ENCODE measurements around the gene SEZ6. TPM values are rescaled to one million over a fixed set of nuclear protein-coding genes. Genes with fewer than 3 reads are reported as not detected.

SEZ6 gene
- total and polyA plus RNA-seq, 10 of the 15 experiments (the other 5 are each of a cell fraction or from before 2014, with no cell fraction given) = 0.05 to 0.87 (median 0.17) TPM; not detected in 4

- no peaks in the 10 kb centered on the region for H3K36me3 ChIP-seq (ENCODE audit: control insufficient read depth in 2 of 2, insufficient read depth in 2 of 2, low read length in 1 of 2)
- in situ Hi-C loops (cut with MboI) = loop anchor here (10.0 kb wide), 1 partner anchor 625 kb away; the partner anchor contains the start of genes IFT20 and TNFAIP1
- no peak for DNase-seq (ENCODE audit: low read depth, low spot score)
- ChIA-PET CTCF (interaction anchor here (0.8 to 2.2 kb wide), 2 partner anchors 158 to 1777 kb away, joined by 3 to 11 read pairs; no protein-coding TSS in a partner anchor), RAD21 (ENCODE audit: unreplicated experiment) (no interaction called here), POLR2A (no interaction called here), SMC1A (ENCODE audit: uncharacterized antibody, unreplicated experiment) (interaction anchor here (1.0 kb wide), 1 partner anchor 196 kb away, joined by 3 read pairs; no protein-coding TSS in a partner anchor)
- no peak for ATAC-seq
- no peaks in the 10 kb centered on the region for H3K9me3 ChIP-seq (replicated peaks; ENCODE audit: control insufficient read depth, insufficient read depth, low read length)
- no peak overlapping the region for H3K27ac ChIP-seq (ENCODE audit: control insufficient read depth, insufficient read depth)
- H3K79me2 ChIP-seq (ENCODE audit: control insufficient read depth, insufficient read depth, low read length) = no peaks in the 10 kb centered on the region
- intact Hi-C loops (cut with micrococcal nuclease; ENCODE audit: unreplicated experiment) = no loop called here
- H3K4me3 ChIP-seq = no peak overlapping the region
- no peaks in the 10 kb centered on the region for H4K20me1 ChIP-seq (ENCODE audit: control insufficient read depth, insufficient read depth)
- 0 out of 2 replicates have a peak, but pooled peaks have one; percentile 20 for TF ChIP-seq POLR2A (IDR thresholded peaks at IDR 0.05; ENCODE audit: low read depth, low read length)
- no peak for TF ChIP-seq ETV6 (conservative IDR thresholded peaks at IDR 0.05 in 1 of 2, IDR thresholded peaks at IDR 0.05 in 1 of 2; ENCODE audit: borderline replicate concordance in 1 of 2, low read depth in 1 of 2)
- H3K4me1 ChIP-seq (ENCODE audit: control insufficient read depth, insufficient read depth, low read length) = no peaks in the 10 kb centered on the region
- no peak overlapping the region for H3K4me2 ChIP-seq (ENCODE audit: control insufficient read depth, insufficient read depth)
- H3K9ac ChIP-seq (ENCODE audit: control insufficient read depth, insufficient read depth, low read length) = no peak overlapping the region
- no peak for FAIRE-seq
- H3K27me3 ChIP-seq (replicated peaks in 1 of 2; ENCODE audit: control insufficient read depth in 2 of 2, insufficient read depth in 2 of 2, low read length in 1 of 2) = peaks cover 0 to 2% of the 10 kb centered on the region in 2 experiments; a peak in 1 of 4 replicates
- 45% methylated on average over 9 of the region's 9 CpGs for WGBS (ENCODE audit: insufficient coverage, insufficient replicate concordance, low lambda C conversion rate, missing lambda C conversion rate)
- no TSS peak for BruUV-seq (replicated peaks)
- no peak overlapping the region for H2AFZ ChIP-seq (ENCODE audit: control insufficient read depth, low read depth, low read length)
Measured at GRCh38 chr17:28959471-28959871, 46.4 kb downstream of the SEZ6 start.

GRCh38 chr17:28958820-28959455 is 46.9 kb downstream of the SEZ6 start:
- Histone ChIP-seq H4K20me1 (ENCODE audit: control insufficient read depth, insufficient read depth) (no peaks in the 10 kb centered on the region), H3K27me3 (replicated peaks in 1 of 2; ENCODE audit: control insufficient read depth in 2 of 2, insufficient read depth in 2 of 2, low read length in 1 of 2) (peaks cover 0 to 2% of the 10 kb centered on the region in 2 experiments; a peak in 1 of 4 replicates), H2AFZ (ENCODE audit: control insufficient read depth, low read depth, low read length) (no peak overlapping the region), H3K4me1 (ENCODE audit: control insufficient read depth, insufficient read depth, low read length) (no peaks in the 10 kb centered on the region), H3K79me2 (ENCODE audit: control insufficient read depth, insufficient read depth, low read length) (no peaks in the 10 kb centered on the region), H3K27ac (ENCODE audit: control insufficient read depth, insufficient read depth) (no peak overlapping the region), H3K4me2 (ENCODE audit: control insufficient read depth, insufficient read depth) (no peak overlapping the region), H3K9me3 (replicated peaks; ENCODE audit: control insufficient read depth, insufficient read depth, low read length) (no peaks in the 10 kb centered on the region), H3K9ac (ENCODE audit: control insufficient read depth, insufficient read depth, low read length) (no peak overlapping the region), H3K36me3 (ENCODE audit: control insufficient read depth in 2 of 2, insufficient read depth in 2 of 2, low read length in 1 of 2) (no peaks in the 10 kb centered on the region), H3K4me3 (no peak overlapping the region)
- ChIA-PET POLR2A (interaction anchor here (0.7 kb wide), 1 partner anchor 157 kb away, joined by 4 read pairs; no protein-coding TSS in a partner anchor), RAD21 (ENCODE audit: unreplicated experiment) (no interaction called here), CTCF (interaction anchor here (0.8 to 2.2 kb wide), 3 partner anchors 158 to 1778 kb away, joined by 3 to 11 read pairs (median 4); no protein-coding TSS in a partner anchor), SMC1A (ENCODE audit: uncharacterized antibody, unreplicated experiment) (interaction anchor here (0.6 to 1.0 kb wide), 2 partner anchors 195 to 403 kb away, joined by 3 read pairs; no protein-coding TSS in a partner anchor)
- in situ Hi-C loops (cut with MboI) (loop anchor here (10.0 kb wide), 1 partner anchor 624 kb away; the partner anchor contains the start of genes IFT20 and TNFAIP1), intact Hi-C loops (cut with micrococcal nuclease; ENCODE audit: unreplicated experiment) (no loop called here)
- BruUV-seq (replicated peaks) = no TSS peak
- FAIRE-seq (no peak), DNase-seq (ENCODE audit: low read depth, low spot score) (no peak), ATAC-seq (no peak)
- WGBS (ENCODE audit: insufficient coverage, insufficient replicate concordance, low lambda C conversion rate, missing lambda C conversion rate) = 64% methylated on average over 18 of the region's 18 CpGs
- TF ChIP-seq ZNF622 (IDR thresholded peaks at IDR 0.05) (no peak), POLR2A (IDR thresholded peaks at IDR 0.05; ENCODE audit: low read depth, low read length) (peak; percentile 31; the same call in 1 of the 2 replicates)

Measured in GM12878 (cell line).